Bronchial epithelial cell (primary cell): ENCODE data around the gene IFI27L1. TPM values are rescaled to one million over a fixed set of nuclear protein-coding genes. Genes with fewer than 3 reads are reported as not detected.

Experiments used
- DNase-seq: peaks from one replicate; pipeline ENCODE4 v3.0.0-alpha.2; 2010; ENCODE audit warnings: low read depth
- FAIRE-seq: peaks from 2 replicates; lab custom pipeline; 2011; peaks lifted over from hg19 to GRCh38; lab: Jason Lieb, UNC
- H3K27me3 ChIP-seq: 2 replicates; pipeline ENCODE4 v1.5.1; 2011; ENCODE audit warnings: low read length; ENCODE audit not compliant: control insufficient read depth, insufficient read depth
- H3K36me3 ChIP-seq: 2 replicates; pipeline ENCODE4 v1.5.1; 2011; ENCODE audit warnings: low read length; ENCODE audit not compliant: control insufficient read depth, insufficient read depth
- H3K4me3 ChIP-seq: 2 replicates; pipeline ENCODE4 v1.5.1; 2011; ENCODE audit warnings: mild to moderate bottlenecking, low read depth, low read length, control low read depth
- CTCF ChIP-seq: IDR thresholded peaks from 2 replicates; pipeline ENCODE4 v1.5.1; 2011; ENCODE audit warnings: mild to moderate bottlenecking, moderate library complexity, low read length, control low read depth, inconsistent platforms; ENCODE audit not compliant: insufficient read depth, severe bottlenecking
- total RNA-seq: library from RNA; depleted of rRNA; stranded (reverse); fragments of >200 nt; gene quantifications from 2 replicates; pipeline ENCODE4 v1.2.1, GENCODE V29; 2014

The IFI27L1 gene
- total RNA-seq, 1 donor from 2014 or later: 8.7 TPM

- FAIRE-seq (no peak), DNase-seq (no peak)
- H3K4me3 ChIP-seq: no peak overlapping the region
- H3K36me3 ChIP-seq: peaks cover 26% of the 10 kb centered on the region
- no peak for TF ChIP-seq CTCF
- no peaks in the 10 kb centered on the region for H3K27me3 ChIP-seq
Observed at GRCh38 chr14:94045563-94046345, 35.4 kb upstream of the IFI27L1 start.

GRCh38 chr14:94046696-94047250 lies 34.3 kb upstream of the IFI27L1 start:
- no peak for FAIRE-seq
- Histone ChIP-seq H3K36me3 (peaks cover 32% of the 10 kb centered on the region), H3K27me3 (no peaks in the 10 kb centered on the region), H3K4me3 (no peak overlapping the region)
- DNase-seq: no peak
- no peak for TF ChIP-seq CTCF

GRCh38 chr14:94047581-94047980 lies 33.5 kb upstream of the IFI27L1 start:
- H3K36me3 ChIP-seq: peaks cover 36% of the 10 kb centered on the region
- no peak overlapping the region for H3K4me3 ChIP-seq
- TF ChIP-seq CTCF: no peak
- FAIRE-seq: no peak
- DNase-seq: no peak
- H3K27me3 ChIP-seq: no peaks in the 10 kb centered on the region

- H3K36me3 ChIP-seq: peaks cover 37% of the 10 kb centered on the region
- FAIRE-seq: no peak
Observed at GRCh38 chr14:94048691-94049624, 32.2 kb upstream of the IFI27L1 start.

GRCh38 chr14:94049625-94050023 lies 31.5 kb upstream of the IFI27L1 start:
- DNase-seq (no peak), FAIRE-seq (no peak)
- Histone ChIP-seq H3K4me3 (no peak overlapping the region), H3K36me3 (peaks cover 37% of the 10 kb centered on the region), H3K27me3 (no peaks in the 10 kb centered on the region)
- TF ChIP-seq CTCF: no peak

More at GRCh38 chr14:94048691-94049624, 32.2 kb upstream of the IFI27L1 start:
- H3K27me3 ChIP-seq: no peaks in the 10 kb centered on the region
- DNase-seq: no peak
- H3K4me3 ChIP-seq: no peak overlapping the region
- TF ChIP-seq CTCF: no peak
